ENCODE results near the gene TRIM72. TPM values are rescaled to one million over a fixed set of nuclear protein-coding genes. Genes with fewer than 3 reads are reported as not detected.
A peak's percentile ranks its signal among the peaks of the same experiment; 100 is the strongest.

TRIM72 gene
- total and polyA plus RNA-seq, 2 of the 8 experiments (the other 6 are each of a cell fraction or from before 2014, with no cell fraction given), result 0.57 to 2.1 TPM

- CTCF ChIA-PET (ENCODE audit: partially characterized antibody), result interaction anchor here (0.6 to 2.2 kb wide), 6 partner anchors 16 to 253 kb away, joined by 3 to 10 read pairs (median 5); no protein-coding TSS in a partner anchor
- no peak overlapping the region for H3K9ac ChIP-seq (replicated peaks in 1 of 4; ENCODE audit: extremely low read depth in 1 of 4, low read depth in 3 of 4, low read length in 3 of 4)
- H3K36me3 ChIP-seq (ENCODE audit: control insufficient read depth in 2 of 4, insufficient read depth in 4 of 4, low read length in 3 of 4), result peaks cover 14 to 33% (median 31%) of the 10 kb centered on the region in 4 experiments
- 0 out of 4 replicates have a peak, but pooled peaks cover 0 to 5% of the 10 kb centered on the region in 2 experiments for H3K79me2 ChIP-seq (ENCODE audit: control insufficient read depth in 1 of 2, insufficient read depth in 2 of 2, low read length in 2 of 2)
- H4K8ac ChIP-seq (ENCODE audit: extremely low read depth, insufficient read depth, low read length), result no peak overlapping the region
- H3K27ac ChIP-seq (ENCODE audit: low read depth, low read length), result no peak overlapping the region
- no peak overlapping the region for H3K14ac ChIP-seq (ENCODE audit: insufficient read length)
- H3K23me2 ChIP-seq (ENCODE audit: low read depth, low read length), result peaks cover 15% of the 10 kb centered on the region; the same call in 1 of the 2 replicates
- H2BK5ac ChIP-seq (ENCODE audit: low read depth, low read length), result no peak overlapping the region
- H2BK12ac ChIP-seq (ENCODE audit: low read depth, low read length), result no peak overlapping the region
- no peak overlapping the region for H2BK15ac ChIP-seq (ENCODE audit: low read length)
- H2AK5ac ChIP-seq (ENCODE audit: low read depth, low read length), result no peak overlapping the region
- H3K18ac ChIP-seq (ENCODE audit: extremely low read depth, low read length), result no peak overlapping the region
- no peak overlapping the region for H2BK120ac ChIP-seq (replicated peaks; ENCODE audit: low read depth, low read length)
- no peaks in the 10 kb centered on the region for H3K9me3 ChIP-seq (ENCODE audit: insufficient read depth in 2 of 2, low read depth in 1 of 2, low read length in 1 of 2)
- H3K79me1 ChIP-seq (ENCODE audit: low read depth, low read length), result peaks cover 9% of the 10 kb centered on the region
- H3K4ac ChIP-seq (replicated peaks; ENCODE audit: insufficient read length, low read depth, low read length), result no peak overlapping the region
- DNase-seq (ENCODE audit: low read depth in 1 of 2, low spot score in 2 of 2), result no peak
- no peak for FAIRE-seq
- no peak overlapping the region for H3K4me3 ChIP-seq (ENCODE audit: extremely low read depth in 1 of 4, insufficient read depth in 2 of 4, low read depth in 3 of 4, low read length in 4 of 4)
- peaks cover 0 to 7% (median 4%) of the 10 kb centered on the region in 4 experiments; a peak in 5 of 7 replicates for H3K4me1 ChIP-seq (replicated peaks in 1 of 4; ENCODE audit: control insufficient read depth in 3 of 4, insufficient read depth in 4 of 4, low read length in 3 of 4)
- H3K4me2 ChIP-seq (ENCODE audit: insufficient read depth in 1 of 2, low read depth in 2 of 2, low read length in 2 of 2), result no peak overlapping the region
- no peak overlapping the region for H2BK20ac ChIP-seq (ENCODE audit: low read length)
- H3K23ac ChIP-seq (ENCODE audit: insufficient read length), result no peak overlapping the region
- POLR2A ChIA-PET (ENCODE audit: partially characterized antibody), result interaction anchor here (0.6 to 24.0 kb wide), 17 partner anchors 1 to 259 kb away, joined by 3 to 430 read pairs (median 4); partner anchors contain the start of genes FUS, KAT8, PRSS36 and PYCARD
- H4K91ac ChIP-seq (replicated peaks; ENCODE audit: insufficient read length, low read length), result no peak overlapping the region
- TF ChIP-seq POLR2A (IDR thresholded peaks at IDR 0.05; ENCODE audit: control extremely low read depth in 1 of 2, low read depth in 2 of 2, low read length in 2 of 2) (peak in 1 of 2 experiments; percentile 54; a peak in 1 of 3 replicates), POLR2AphosphoS5 (IDR thresholded peaks at IDR 0.05; ENCODE audit: low read depth, low read length) (0 out of 2 replicates have a peak, but pooled peaks have one; percentile 52), RAD21 (IDR thresholded peaks at IDR 0.05 in 1 of 2, conservative IDR thresholded peaks at IDR 0.05 in 1 of 2; ENCODE audit: low read depth in 2 of 2, low read length in 2 of 2) (no peak), KDM5A (IDR thresholded peaks at IDR 0.05; ENCODE audit: low read length) (no peak)
- peaks cover 0 to 6% (median 3%) of the 10 kb centered on the region in 4 experiments; a peak in 3 of 7 replicates for H3K27me3 ChIP-seq (replicated peaks in 1 of 4; ENCODE audit: control insufficient read depth in 3 of 4, extremely low read depth in 1 of 4, insufficient read depth in 3 of 4, low read length in 3 of 4)
- no peak overlapping the region for H4K5ac ChIP-seq (ENCODE audit: insufficient read length, low read depth, low read length)
- 90% methylated on average over 7 of the region's 7 CpGs; no CpG with 5 or more reads in 1 of the 2 experiments for WGBS, 2 experiments (ENCODE audit: extremely low coverage in 1 of 2, insufficient coverage in 1 of 2, insufficient read length in 1 of 2, insufficient replicate concordance in 2 of 2, low coverage in 1 of 2, low lambda C conversion rate in 2 of 2, missing lambda C conversion rate in 1 of 2)
- H4K20me1 ChIP-seq (replicated peaks in 1 of 2; ENCODE audit: control insufficient read depth in 1 of 2, insufficient read depth in 2 of 2, low read length in 2 of 2), result peaks cover 6 to 19% of the 10 kb centered on the region in 2 experiments
- no peak overlapping the region for H3K56ac ChIP-seq (replicated peaks; ENCODE audit: insufficient read length, low read depth, low read length)
- no peak overlapping the region for H2AFZ ChIP-seq (ENCODE audit: low read length)
Observed at GRCh38 chr16:31198207-31198882, 15.6 kb upstream of the TRIM72 start.

All from H1 (cell line).